ENCODE results near the gene ADARB2.

The ADARB2 gene

DNA sequence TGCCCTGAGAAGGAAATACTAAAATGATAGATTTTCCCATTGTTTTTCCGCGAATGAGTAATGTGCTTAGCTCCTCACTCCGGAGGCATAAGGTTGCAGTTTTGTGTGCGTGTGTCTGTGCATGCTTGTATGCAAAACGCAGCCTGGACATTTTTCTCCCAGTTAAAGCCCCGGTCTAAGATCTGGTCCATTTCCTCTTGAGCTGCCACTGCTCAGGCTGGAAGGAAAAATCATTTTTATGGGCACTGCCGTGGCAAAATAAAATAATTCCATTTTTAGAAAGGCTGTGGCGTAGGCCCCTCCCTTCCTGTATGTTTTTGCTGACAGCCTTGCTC lies 420.5 kb downstream of the ADARB2 start:
- TF ChIP-seq, protein P1, sequence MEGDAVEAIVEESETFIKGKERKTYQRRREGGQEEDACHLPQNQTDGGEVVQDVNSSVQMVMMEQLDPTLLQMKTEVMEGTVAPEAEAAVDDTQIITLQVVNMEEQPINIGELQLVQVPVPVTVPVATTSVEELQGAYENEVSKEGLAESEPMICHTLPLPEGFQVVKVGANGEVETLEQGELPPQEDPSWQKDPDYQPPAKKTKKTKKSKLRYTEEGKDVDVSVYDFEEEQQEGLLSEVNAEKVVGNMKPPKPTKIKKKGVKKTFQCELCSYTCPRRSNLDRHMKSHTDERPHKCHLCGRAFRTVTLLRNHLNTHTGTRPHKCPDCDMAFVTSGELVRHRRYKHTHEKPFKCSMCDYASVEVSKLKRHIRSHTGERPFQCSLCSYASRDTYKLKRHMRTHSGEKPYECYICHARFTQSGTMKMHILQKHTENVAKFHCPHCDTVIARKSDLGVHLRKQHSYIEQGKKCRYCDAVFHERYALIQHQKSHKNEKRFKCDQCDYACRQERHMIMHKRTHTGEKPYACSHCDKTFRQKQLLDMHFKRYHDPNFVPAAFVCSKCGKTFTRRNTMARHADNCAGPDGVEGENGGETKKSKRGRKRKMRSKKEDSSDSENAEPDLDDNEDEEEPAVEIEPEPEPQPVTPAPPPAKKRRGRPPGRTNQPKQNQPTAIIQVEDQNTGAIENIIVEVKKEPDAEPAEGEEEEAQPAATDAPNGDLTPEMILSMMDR (conservative IDR thresholded peaks at IDR 0.05; ENCODE audit: control insufficient read depth, insufficient read depth, low read depth, low read length): no peak
- H3K4me3 ChIP-seq (ENCODE audit: control insufficient read depth, low read depth, low read length): no peak overlapping the region
- no peak for DNase-seq (ENCODE audit: low read depth)

DNA sequence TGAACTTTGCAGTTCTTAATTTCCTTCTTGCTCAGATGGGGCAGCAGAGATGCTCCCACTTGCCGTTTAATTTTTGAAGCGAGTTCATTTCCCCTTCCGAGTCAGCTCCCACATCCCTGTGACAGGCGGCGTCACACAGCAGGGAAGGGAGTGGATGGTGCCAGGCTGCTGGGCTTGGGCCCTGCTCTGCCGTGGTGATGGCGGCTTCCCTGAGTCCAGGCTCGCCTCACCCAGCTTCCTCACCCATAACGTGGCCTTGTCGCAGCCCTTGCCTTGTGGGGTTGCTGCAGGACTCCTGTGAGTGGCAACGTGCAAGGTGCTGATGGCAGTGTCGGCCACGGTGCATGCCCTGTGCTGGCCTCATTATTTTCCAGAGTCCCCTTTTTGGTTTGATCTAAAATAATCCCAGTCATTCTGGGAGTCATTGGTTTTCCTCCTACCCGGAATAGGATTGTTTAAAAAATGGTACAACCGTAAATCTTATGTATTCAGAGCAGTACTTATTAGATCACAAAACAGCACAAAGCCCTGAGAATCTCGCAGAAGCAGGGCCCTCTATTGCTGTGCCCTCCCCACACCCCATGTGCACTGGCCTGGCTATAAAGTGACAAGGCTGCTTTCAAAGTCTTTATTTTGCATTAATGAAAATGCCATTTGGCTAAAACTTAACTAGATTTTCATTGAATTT lies 421.1 kb downstream of the ADARB2 start:
- no peak overlapping the region for H3K4me3 ChIP-seq (ENCODE audit: control insufficient read depth, low read depth, low read length)
- DNase-seq (ENCODE audit: low read depth): no peak
- TF ChIP-seq, protein P1 (conservative IDR thresholded peaks at IDR 0.05; ENCODE audit: control insufficient read depth, insufficient read depth, low read depth, low read length): no peak

DNA sequence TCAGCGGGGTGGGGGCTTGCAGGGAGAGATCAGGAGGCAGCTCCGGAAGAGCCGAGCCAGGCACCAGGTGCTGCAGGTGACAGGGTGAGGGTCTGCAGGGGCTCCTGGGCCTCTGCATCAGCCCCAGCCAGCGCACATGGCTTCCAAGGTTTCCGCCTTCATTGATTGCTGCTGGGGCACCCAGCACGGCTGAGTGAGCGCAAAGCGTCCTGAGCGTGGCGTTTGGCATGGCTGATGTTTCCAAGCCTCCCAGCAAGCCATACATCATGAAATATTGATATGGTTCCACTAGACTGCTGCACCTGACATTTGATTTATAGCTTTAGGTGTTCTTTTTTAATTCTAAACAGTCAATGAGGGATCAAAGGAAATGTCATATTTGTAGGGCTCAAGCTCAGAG lies 422.1 kb downstream of the ADARB2 start:
- no peak for DNase-seq (ENCODE audit: low read depth)
- no peak overlapping the region for H3K4me3 ChIP-seq (ENCODE audit: control insufficient read depth, low read depth, low read length)
- TF ChIP-seq, protein P1 (conservative IDR thresholded peaks at IDR 0.05; ENCODE audit: control insufficient read depth, insufficient read depth, low read depth, low read length): no peak

DNA sequence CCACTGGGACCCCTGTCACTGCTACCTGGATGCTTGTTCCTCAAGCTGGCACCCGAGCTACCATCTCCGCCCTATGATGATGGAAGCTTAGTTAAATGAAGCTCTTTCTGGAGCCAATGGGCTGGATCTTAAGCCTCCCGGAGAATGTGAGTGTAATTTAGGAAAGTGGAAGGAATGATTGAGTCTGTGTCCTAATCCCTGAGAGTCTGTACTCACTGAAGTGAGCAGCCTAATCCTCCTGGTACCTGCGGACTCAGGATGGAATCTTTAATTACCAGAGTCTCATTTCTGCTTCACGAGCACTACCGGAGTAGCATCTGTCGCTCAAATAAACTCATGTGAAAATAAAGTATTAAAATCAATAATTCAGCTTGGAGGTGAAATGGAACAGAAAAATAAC lies 425.6 kb downstream of the ADARB2 start:
- DNase-seq (ENCODE audit: low read depth): no peak
- H3K4me3 ChIP-seq (ENCODE audit: control insufficient read depth, low read depth, low read length): no peak overlapping the region
- TF ChIP-seq, protein P1 (conservative IDR thresholded peaks at IDR 0.05; ENCODE audit: control insufficient read depth, insufficient read depth, low read depth, low read length): no peak

DNA sequence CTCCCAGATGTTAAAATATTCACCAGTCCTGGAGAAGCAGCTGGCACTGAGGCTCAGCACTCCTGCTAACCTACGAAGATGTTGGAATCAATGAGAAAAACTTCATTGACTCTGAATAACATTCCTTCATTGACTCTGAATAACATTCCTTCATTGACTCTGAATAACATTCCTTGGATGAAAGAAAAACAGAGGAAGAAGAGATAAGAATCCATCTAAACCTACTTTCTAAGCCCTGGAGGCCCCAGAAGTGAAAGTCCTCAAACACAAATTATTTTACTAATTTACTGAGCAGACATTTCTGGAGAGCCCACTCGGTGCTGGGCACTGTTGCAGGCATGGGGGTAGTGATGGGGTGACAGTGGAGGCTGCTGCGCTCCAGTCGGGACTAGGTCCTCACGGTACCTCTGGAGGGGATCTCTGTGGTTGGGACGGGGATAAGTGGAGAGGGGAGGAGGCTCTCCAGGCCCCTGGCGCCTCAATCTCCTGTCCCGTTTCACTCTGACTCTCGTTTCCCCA lies 427.0 kb downstream of the ADARB2 start:
- DNase-seq (ENCODE audit: low read depth): no peak
- no peak overlapping the region for H3K4me3 ChIP-seq (ENCODE audit: control insufficient read depth, low read depth, low read length)
- TF ChIP-seq, protein P1 (conservative IDR thresholded peaks at IDR 0.05; ENCODE audit: control insufficient read depth, insufficient read depth, low read depth, low read length): no peak

DNA sequence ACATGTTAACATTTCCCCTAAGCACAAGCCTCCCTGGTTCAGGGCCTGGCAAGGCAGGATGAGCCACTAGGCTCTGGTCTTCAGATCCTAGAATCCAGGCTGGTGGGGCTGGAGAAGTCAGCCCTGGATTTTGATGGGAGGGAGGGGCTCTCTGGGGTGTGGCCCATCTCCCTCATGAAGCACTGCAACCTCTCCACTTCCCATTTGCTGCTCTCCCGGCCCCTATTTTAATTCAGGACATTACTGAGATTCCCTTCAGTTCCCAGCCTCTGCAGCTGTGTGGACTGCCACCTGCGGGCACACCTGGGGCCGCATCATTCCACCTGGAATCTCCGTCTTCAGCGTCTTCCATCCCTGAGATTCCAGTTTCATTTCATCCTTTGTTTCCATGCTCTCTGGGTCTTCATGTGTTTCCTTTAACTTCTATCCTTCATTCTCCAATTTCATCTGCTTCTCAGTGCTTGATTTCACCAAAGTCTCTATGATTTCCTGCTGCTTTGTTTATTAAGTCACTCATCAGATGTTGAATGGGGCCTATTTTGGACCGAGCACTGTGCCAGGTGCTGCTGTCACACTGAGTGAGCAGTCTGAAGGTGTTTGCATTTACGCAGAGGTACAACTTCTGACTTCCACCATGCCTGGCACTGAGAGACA lies 427.6 kb downstream of the ADARB2 start:
- TF ChIP-seq, protein P1 (conservative IDR thresholded peaks at IDR 0.05; ENCODE audit: control insufficient read depth, insufficient read depth, low read depth, low read length): no peak
- no peak for DNase-seq (ENCODE audit: low read depth)

More for the DNA sequence above, 427.6 kb downstream of the ADARB2 start:
- no peak overlapping the region for H3K4me3 ChIP-seq (ENCODE audit: control insufficient read depth, low read depth, low read length)

Data from fibroblast of mammary gland (primary cell).